ENCODE data around the gene TESK2. TPM values are rescaled to one million over a fixed set of nuclear protein-coding genes. Genes with fewer than 3 reads are reported as not detected.

TESK2 gene
- total and polyA plus RNA-seq, 2 of the 13 experiments (the other 11 are each of a cell fraction or from before 2014, with no cell fraction given) = 5.5 to 9.6 TPM

- TF ChIP-seq ZFP90 (CRISPR knock-in tag; IDR thresholded peaks at IDR 0.05; ENCODE audit: borderline replicate concordance) = peak; percentile 94
- peak; percentile 97 for TF ChIP-seq REPIN1 (CRISPR knock-in tag; IDR thresholded peaks at IDR 0.05; ENCODE audit: borderline replicate concordance, low read depth)
- peak; percentile 100 for TF ChIP-seq POLR2G (IDR thresholded peaks at IDR 0.05; ENCODE audit: low read depth, low read length)
- TF ChIP-seq ZFP1 (CRISPR knock-in tag; IDR thresholded peaks at IDR 0.05) = peak; percentile 65; the same call in 1 of the 2 replicates
- TF ChIP-seq SYNCRIP (IDR thresholded peaks at IDR 0.05; ENCODE audit: insufficient read depth, low read depth, low read length) = no peak
- TF ChIP-seq U2AF2 (IDR thresholded peaks at IDR 0.05; ENCODE audit: low read depth, low read length) = no peak
- no peak; the same call in 1 of the 2 replicates for TF ChIP-seq FOSL1 (CRISPR knock-in tag; IDR thresholded peaks at IDR 0.05; ENCODE audit: borderline replicate concordance)
- TF ChIP-seq RAD51 (IDR thresholded peaks at IDR 0.05; ENCODE audit: borderline replicate concordance) = no peak
- no peak for TF ChIP-seq ZNF253 (CRISPR knock-in tag; IDR thresholded peaks at IDR 0.05; ENCODE audit: borderline replicate concordance)
- no peak for TF ChIP-seq ZHX1 (CRISPR knock-in tag; IDR thresholded peaks at IDR 0.05; ENCODE audit: low read depth)
- TF ChIP-seq RBM22 (optimal IDR thresholded peaks at IDR 0.05; ENCODE audit: low read length) = peak; percentile 54
- peak; percentile 93 for TF ChIP-seq ZNF547 (CRISPR knock-in tag; IDR thresholded peaks at IDR 0.05)
- peak; percentile 83 for TF ChIP-seq YY1 (IDR thresholded peaks at IDR 0.05; ENCODE audit: insufficient read depth, insufficient replicate concordance, low read depth, low read length)
- TF ChIP-seq ZNF710 (CRISPR knock-in tag; IDR thresholded peaks at IDR 0.05; ENCODE audit: borderline replicate concordance) = peak; percentile 70; the same call in 1 of the 2 replicates
- TF ChIP-seq ZFP36L1 (CRISPR knock-in tag; IDR thresholded peaks at IDR 0.05) = 0 out of 2 replicates have a peak, but pooled peaks have one; percentile 20
- peak; percentile 94 for TF ChIP-seq CCDC6 (CRISPR knock-in tag; IDR thresholded peaks at IDR 0.05)
- peak; percentile 74; the same call in 1 of the 2 replicates for TF ChIP-seq ZNF83 (CRISPR knock-in tag; IDR thresholded peaks at IDR 0.05; ENCODE audit: borderline replicate concordance)
- TF ChIP-seq SATB2 (CRISPR knock-in tag; IDR thresholded peaks at IDR 0.05) = 0 out of 2 replicates have a peak, but pooled peaks have one; percentile 33
- peak; percentile 60 for TF ChIP-seq ZSCAN22 (CRISPR knock-in tag; IDR thresholded peaks at IDR 0.05)
- TF ChIP-seq FUBP1 (CRISPR knock-in tag; IDR thresholded peaks at IDR 0.05; ENCODE audit: borderline replicate concordance) = no peak
Measured at GRCh38 chr1:45521413-45522323, 30.7 kb upstream of the TESK2 start, which contains the start of gene PRDX1 (continued).
